ENCODE measurements around the gene ZBTB7C.

The ZBTB7C gene

DNA sequence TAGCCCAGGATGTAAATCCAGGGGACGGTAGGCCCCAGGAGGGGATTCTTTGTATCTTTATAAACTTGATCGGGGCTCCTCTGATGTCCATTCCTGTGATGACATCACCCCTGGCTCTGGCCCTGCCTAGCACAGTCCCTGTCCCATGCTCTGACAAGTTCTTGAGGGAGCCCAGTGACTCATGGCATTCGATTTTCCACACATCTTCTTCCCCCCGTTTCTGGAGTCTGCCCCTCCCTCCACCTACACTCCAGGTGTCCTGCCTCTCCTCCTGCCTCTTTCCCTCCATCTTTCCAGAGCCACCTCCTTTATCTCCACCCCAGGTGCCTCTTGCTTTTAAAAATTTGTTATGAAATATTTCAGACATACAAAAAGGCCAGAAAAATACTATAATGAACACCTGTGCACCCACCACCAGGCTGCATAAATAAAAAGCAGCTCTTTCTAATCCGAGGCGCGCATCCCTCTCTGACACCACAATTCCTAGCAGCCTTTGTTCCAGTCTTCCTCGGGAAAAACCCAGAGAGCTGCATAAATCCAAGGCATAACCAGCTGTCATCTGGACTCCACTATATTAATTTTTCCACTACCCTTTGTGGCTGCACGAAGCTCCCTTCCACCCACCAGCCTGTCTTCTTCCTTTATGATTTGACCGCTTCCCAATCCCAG, 207.7 kb downstream of the ZBTB7C start:
- H3K4me1 ChIP-seq (ENCODE audit: insufficient read depth, low read length, poor library complexity, severe bottlenecking) = peaks cover 23% of the 10 kb centered on the region
- no peaks in the 10 kb centered on the region for H3K36me3 ChIP-seq (ENCODE audit: insufficient read depth, low read length)
- no peaks in the 10 kb centered on the region for H4K20me1 ChIP-seq (ENCODE audit: insufficient read depth, low read length, poor library complexity, severe bottlenecking)
- no peak overlapping the region for H3K4me3 ChIP-seq (ENCODE audit: low read length, poor library complexity, severe bottlenecking)
- H3K9ac ChIP-seq (ENCODE audit: low read depth, low read length, poor library complexity, severe bottlenecking) = no peak overlapping the region
- H3F3A ChIP-seq (ENCODE audit: low read depth) = no peaks in the 10 kb centered on the region
- no peaks in the 10 kb centered on the region for H3K27me3 ChIP-seq (ENCODE audit: insufficient read depth, low read length, poor library complexity, severe bottlenecking)
- no peaks in the 10 kb centered on the region for H3K9me2 ChIP-seq (replicated peaks; ENCODE audit: low read depth, low read length)
- H2AFZ ChIP-seq (ENCODE audit: low read length) = no peak overlapping the region
- TF ChIP-seq EZH2phosphoT487 (IDR thresholded peaks at IDR 0.05; ENCODE audit: borderline replicate concordance) = no peak
- TF ChIP-seq, protein P1, sequence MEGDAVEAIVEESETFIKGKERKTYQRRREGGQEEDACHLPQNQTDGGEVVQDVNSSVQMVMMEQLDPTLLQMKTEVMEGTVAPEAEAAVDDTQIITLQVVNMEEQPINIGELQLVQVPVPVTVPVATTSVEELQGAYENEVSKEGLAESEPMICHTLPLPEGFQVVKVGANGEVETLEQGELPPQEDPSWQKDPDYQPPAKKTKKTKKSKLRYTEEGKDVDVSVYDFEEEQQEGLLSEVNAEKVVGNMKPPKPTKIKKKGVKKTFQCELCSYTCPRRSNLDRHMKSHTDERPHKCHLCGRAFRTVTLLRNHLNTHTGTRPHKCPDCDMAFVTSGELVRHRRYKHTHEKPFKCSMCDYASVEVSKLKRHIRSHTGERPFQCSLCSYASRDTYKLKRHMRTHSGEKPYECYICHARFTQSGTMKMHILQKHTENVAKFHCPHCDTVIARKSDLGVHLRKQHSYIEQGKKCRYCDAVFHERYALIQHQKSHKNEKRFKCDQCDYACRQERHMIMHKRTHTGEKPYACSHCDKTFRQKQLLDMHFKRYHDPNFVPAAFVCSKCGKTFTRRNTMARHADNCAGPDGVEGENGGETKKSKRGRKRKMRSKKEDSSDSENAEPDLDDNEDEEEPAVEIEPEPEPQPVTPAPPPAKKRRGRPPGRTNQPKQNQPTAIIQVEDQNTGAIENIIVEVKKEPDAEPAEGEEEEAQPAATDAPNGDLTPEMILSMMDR (conservative IDR thresholded peaks at IDR 0.05; ENCODE audit: low read length) = no peak
- H3K4me2 ChIP-seq (ENCODE audit: low read depth, low read length, poor library complexity, severe bottlenecking) = no peak overlapping the region
- H3K9me3 ChIP-seq (ENCODE audit: insufficient read depth, low read depth, low read length) = no peaks in the 10 kb centered on the region
- no peaks in the 10 kb centered on the region for H3K79me2 ChIP-seq (ENCODE audit: insufficient read depth, low read length)

DNA sequence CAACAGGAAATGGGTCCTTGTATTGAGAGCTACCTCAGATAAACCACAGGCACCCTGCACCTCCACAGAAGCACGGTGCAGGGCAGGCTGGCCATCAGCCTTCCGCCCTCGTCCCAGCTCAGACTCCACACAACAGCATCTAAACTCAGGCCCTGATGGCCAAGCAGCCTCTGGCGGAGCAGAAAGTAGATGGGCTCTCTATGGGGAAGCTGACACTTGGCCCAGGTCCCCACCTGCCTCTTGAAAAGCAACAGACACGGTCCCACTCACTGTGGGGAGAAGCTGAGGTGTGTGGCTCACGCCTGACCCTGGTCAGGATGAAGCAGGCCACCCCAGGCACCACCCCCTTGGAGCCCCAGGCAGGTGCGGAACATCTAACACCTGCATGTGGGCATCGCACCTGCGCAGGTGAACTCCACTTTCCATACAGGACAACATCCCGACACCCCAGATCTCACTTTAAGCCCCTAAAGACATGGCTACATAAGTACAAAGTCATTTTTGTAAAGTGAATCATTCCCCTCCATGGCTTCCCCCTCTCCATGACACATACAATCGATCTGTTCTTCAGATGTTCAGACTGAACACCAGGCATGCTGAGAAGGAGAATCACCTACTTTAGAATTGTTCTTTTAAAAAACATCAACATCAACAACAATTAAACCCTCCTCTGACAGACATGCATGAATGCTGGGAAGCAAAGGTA, 208.4 kb downstream of the ZBTB7C start:
- Histone ChIP-seq H2AFZ (ENCODE audit: low read length) (no peak overlapping the region), H3K36me3 (ENCODE audit: insufficient read depth, low read length) (no peaks in the 10 kb centered on the region), H3K9me3 (ENCODE audit: insufficient read depth, low read depth, low read length) (no peaks in the 10 kb centered on the region), H3K9me2 (replicated peaks; ENCODE audit: low read depth, low read length) (no peaks in the 10 kb centered on the region), H3K79me2 (ENCODE audit: insufficient read depth, low read length) (no peaks in the 10 kb centered on the region), H3K27me3 (ENCODE audit: insufficient read depth, low read length, poor library complexity, severe bottlenecking) (no peaks in the 10 kb centered on the region), H3F3A (ENCODE audit: low read depth) (no peaks in the 10 kb centered on the region), H3K4me1 (ENCODE audit: insufficient read depth, low read length, poor library complexity, severe bottlenecking) (peaks cover 23% of the 10 kb centered on the region), H4K20me1 (ENCODE audit: insufficient read depth, low read length, poor library complexity, severe bottlenecking) (no peaks in the 10 kb centered on the region), H3K4me2 (ENCODE audit: low read depth, low read length, poor library complexity, severe bottlenecking) (peak overlapping the region; percentile 68), H3K4me3 (ENCODE audit: low read length, poor library complexity, severe bottlenecking) (no peak overlapping the region), H3K9ac (ENCODE audit: low read depth, low read length, poor library complexity, severe bottlenecking) (no peak overlapping the region)
- TF ChIP-seq, protein P1 (conservative IDR thresholded peaks at IDR 0.05; ENCODE audit: low read length) = no peak
- TF ChIP-seq EZH2phosphoT487 (IDR thresholded peaks at IDR 0.05; ENCODE audit: borderline replicate concordance) = no peak

DNA sequence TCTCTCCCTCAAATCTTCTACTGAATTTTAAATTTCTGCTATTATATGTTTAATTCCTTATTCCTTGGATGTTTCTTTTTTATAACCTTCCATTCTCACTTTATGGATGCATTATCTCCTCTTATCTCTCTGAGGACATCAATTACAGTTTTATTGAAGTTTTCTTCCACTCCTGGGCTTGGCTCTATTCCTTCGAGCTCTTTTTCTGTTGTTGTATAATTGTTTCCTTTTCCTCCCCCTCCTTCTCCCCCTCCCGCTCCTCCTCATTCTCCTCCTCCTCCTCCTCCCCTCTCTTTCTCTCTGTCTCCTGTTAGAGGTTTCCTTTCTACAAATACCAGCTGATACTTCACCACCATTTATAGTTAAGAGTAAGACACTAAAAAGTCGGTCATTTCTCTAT, 209.8 kb downstream of the ZBTB7C start:
- Histone ChIP-seq H3K9ac (ENCODE audit: low read depth, low read length, poor library complexity, severe bottlenecking) (no peak overlapping the region), H3K9me2 (replicated peaks; ENCODE audit: low read depth, low read length) (no peaks in the 10 kb centered on the region), H3K9me3 (ENCODE audit: insufficient read depth, low read depth, low read length) (no peaks in the 10 kb centered on the region), H4K20me1 (ENCODE audit: insufficient read depth, low read length, poor library complexity, severe bottlenecking) (no peaks in the 10 kb centered on the region), H3K4me3 (ENCODE audit: low read length, poor library complexity, severe bottlenecking) (peak overlapping the region; percentile 45), H2AFZ (ENCODE audit: low read length) (peak overlapping the region; percentile 52; the same call in 1 of the 2 replicates), H3K79me2 (ENCODE audit: insufficient read depth, low read length) (no peaks in the 10 kb centered on the region), H3K4me1 (ENCODE audit: insufficient read depth, low read length, poor library complexity, severe bottlenecking) (peaks cover 23% of the 10 kb centered on the region), H3K27me3 (ENCODE audit: insufficient read depth, low read length, poor library complexity, severe bottlenecking) (no peaks in the 10 kb centered on the region), H3K4me2 (ENCODE audit: low read depth, low read length, poor library complexity, severe bottlenecking) (peak overlapping the region; percentile 68), H3F3A (ENCODE audit: low read depth) (no peaks in the 10 kb centered on the region), H3K36me3 (ENCODE audit: insufficient read depth, low read length) (no peaks in the 10 kb centered on the region)
- TF ChIP-seq, protein P1 (conservative IDR thresholded peaks at IDR 0.05; ENCODE audit: low read length) = no peak
- no peak for TF ChIP-seq EZH2phosphoT487 (IDR thresholded peaks at IDR 0.05; ENCODE audit: borderline replicate concordance)

Measured in Loucy (cell line).